Activated gamma-delta T cell treated with anti-CD3 and anti-CD28 coated beads, Interleukin-2, amount 50 U/mL, for 16 hours (primary cell): Measurements from ENCODE around the gene HPCAL1.
A peak's percentile ranks its signal among the peaks of the same experiment; 100 is the strongest.
"Not testable (repeated sequence)": the region's sequence is repeated elsewhere in the genome, so short reads cannot be mapped to it uniquely, and the experiment has no call there.

Source experiments
- DNase-seq: peaks from one replicate; pipeline ENCODE4 v3.0.0-alpha.2; 2020; ENCODE audit warnings: low read depth

The HPCAL1 gene

GRCh38 chr2:10285191-10285555, 17.5 kb upstream of the HPCAL1 start:
- no peak for DNase-seq

- DNase-seq = no peak
These were observed 17.0 kb upstream of the HPCAL1 start for GRCh38 chr2:10285556-10286198.

- no peak for DNase-seq
These were observed 16.3 kb upstream of the HPCAL1 start for GRCh38 chr2:10286216-10287037.

- DNase-seq = no peak
These were observed 14.9 kb upstream of the HPCAL1 start for GRCh38 chr2:10287761-10288160.

GRCh38 chr2:10288606-10289005, 14.1 kb upstream of the HPCAL1 start:
- DNase-seq = no peak

- no peak for DNase-seq
These were observed 13.4 kb upstream of the HPCAL1 start for GRCh38 chr2:10289352-10289751.

- DNase-seq = no peak
These were observed 12.8 kb upstream of the HPCAL1 start for GRCh38 chr2:10289891-10290290.

GRCh38 chr2:10291376-10291775, 11.3 kb upstream of the HPCAL1 start:
- not testable (repeated sequence) for DNase-seq

- no peak for DNase-seq
These were observed 10.7 kb upstream of the HPCAL1 start for GRCh38 chr2:10292033-10292432.

- no peak for DNase-seq
These were observed 9.1 kb upstream of the HPCAL1 start for GRCh38 chr2:10293603-10294002.

- DNase-seq = no peak
These were observed 8.6 kb upstream of the HPCAL1 start for GRCh38 chr2:10294077-10294476.

GRCh38 chr2:10295649-10296048, 7.1 kb upstream of the HPCAL1 start:
- not testable (repeated sequence) for DNase-seq

GRCh38 chr2:10296142-10296541, 6.6 kb upstream of the HPCAL1 start:
- no peak for DNase-seq

- no peak for DNase-seq
These were observed 5.4 kb upstream of the HPCAL1 start for GRCh38 chr2:10297191-10297830.

GRCh38 chr2:10297959-10298531, 4.7 kb upstream of the HPCAL1 start:
- DNase-seq = peak; percentile 39

- DNase-seq = not testable (repeated sequence)
These were observed 3.9 kb upstream of the HPCAL1 start for GRCh38 chr2:10298777-10299176.

- no peak for DNase-seq
These were observed 2.3 kb upstream of the HPCAL1 start for GRCh38 chr2:10300328-10300920.

GRCh38 chr2:10300997-10301940, 1.4 kb upstream of the HPCAL1 start:
- DNase-seq = no peak

GRCh38 chr2:10301941-10302478, 694 bp upstream of the HPCAL1 start:
- no peak for DNase-seq

- no peak for DNase-seq
These were observed 533 bp downstream of the HPCAL1 start for GRCh38 chr2:10303181-10303693.
